Skeletal muscle cell (primary cell): Measurements from ENCODE around the gene AFF1.

Experiments used
- DNase-seq: peaks from one replicate; pipeline ENCODE4 v3.0.0-alpha.2; 2010; ENCODE audit warnings: low read depth
- H3K4me3 ChIP-seq: 2 replicates; pipeline ENCODE4 v1.5.1; 2011; ENCODE audit warnings: low read depth, mild to moderate bottlenecking, control low read depth, low read length, moderate library complexity

AFF1 gene

DNA sequence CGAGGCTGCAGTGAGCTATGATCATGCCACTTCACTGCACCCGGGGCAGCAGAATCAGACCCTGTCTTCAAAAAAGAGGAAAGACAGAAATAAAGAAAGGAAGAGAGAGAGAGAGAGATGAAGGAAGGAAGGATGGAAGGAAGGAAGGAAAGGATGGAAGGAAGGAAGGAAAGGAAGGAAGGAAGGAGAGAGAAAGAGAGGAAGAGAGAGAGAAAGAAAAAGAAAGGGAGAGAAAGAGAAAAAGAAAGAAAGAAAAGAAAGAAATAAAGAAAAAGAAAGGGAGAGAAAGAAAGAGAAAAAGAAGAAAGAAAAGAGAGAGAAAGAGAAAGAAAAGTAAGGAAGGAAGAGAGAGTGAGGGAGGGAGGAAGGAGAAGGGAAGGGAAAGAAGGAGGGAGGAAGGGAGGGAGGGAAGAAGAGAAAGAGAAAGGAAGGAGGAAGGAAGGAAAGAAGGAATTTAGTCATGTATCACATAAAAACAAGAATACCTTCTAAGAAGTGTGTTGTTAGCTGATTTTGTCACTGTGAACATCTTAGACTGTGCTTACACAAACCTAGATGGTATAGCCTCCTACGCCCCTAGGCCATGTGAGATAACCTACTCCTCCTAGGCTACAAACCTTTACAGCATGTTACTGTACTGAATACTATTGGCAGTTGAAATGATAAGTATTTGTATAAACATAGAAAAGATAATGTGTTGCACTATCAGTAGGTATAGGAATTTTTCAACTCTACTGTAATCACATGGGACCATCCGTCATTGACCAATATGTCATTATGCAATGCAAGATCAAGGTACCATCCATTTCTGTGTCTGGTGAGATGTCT, 17.4 kb upstream of the AFF1 start:
- H3K4me3 ChIP-seq: no peak overlapping the region
- DNase-seq: no peak

DNA sequence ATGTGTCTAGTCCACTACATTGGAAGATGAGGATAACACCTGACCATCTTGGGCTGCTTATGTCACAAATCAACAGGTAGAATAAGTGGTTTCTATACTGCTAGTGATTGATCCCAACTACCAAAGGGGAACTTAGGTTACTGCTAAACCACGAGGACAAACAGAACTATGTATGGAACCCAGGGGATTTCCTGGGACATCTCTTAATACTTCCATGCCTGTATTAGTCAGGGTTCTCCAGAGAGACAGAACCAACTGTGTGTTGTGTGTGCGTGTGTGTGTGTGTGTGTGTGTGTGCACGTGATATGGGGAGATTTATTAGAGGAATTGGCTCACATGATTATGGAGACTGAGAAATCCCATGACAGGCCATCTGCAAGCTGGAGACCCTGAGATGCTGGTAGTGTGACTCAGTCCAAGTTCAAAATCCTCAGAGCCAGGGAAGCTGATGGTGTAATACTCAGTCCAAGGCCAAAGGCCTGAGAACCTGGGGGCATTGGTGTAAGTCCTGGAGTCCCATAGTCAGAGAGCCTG, 16.2 kb upstream of the AFF1 start:
- DNase-seq: peak; percentile 67
- no peak overlapping the region for H3K4me3 ChIP-seq

DNA sequence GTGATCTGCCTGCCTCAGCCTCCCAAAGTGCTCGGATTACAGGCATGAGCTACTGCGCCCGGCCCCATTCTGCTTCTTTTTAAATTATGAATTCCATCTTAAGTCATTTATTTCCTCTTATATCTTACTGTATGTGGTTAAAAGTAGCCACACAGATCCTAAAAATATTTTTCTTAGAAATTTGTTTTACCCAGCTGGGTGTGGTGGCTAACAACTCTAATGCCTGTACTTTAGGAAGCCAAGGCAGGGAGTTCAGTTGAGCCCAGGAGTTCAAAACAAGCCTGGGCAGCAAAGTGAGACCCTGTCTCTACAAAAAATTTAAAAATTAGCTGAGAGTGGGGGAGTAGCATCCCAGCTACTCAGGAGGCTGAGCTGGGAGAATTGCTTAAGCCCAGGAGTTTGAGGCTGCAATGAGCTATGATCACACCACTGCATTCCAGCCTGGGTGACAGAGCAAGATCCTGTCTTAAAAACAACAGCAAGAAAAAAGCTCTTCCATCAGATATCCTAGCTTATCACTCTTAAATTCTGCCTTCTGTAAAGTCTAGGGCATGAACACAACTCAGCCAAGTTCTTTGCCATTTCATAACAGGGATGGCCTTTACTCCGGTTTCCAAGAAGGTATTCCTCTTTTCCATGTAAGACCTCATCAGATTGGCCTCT, 15.1 kb upstream of the AFF1 start:
- DNase-seq: no peak
- H3K4me3 ChIP-seq: no peak overlapping the region

DNA sequence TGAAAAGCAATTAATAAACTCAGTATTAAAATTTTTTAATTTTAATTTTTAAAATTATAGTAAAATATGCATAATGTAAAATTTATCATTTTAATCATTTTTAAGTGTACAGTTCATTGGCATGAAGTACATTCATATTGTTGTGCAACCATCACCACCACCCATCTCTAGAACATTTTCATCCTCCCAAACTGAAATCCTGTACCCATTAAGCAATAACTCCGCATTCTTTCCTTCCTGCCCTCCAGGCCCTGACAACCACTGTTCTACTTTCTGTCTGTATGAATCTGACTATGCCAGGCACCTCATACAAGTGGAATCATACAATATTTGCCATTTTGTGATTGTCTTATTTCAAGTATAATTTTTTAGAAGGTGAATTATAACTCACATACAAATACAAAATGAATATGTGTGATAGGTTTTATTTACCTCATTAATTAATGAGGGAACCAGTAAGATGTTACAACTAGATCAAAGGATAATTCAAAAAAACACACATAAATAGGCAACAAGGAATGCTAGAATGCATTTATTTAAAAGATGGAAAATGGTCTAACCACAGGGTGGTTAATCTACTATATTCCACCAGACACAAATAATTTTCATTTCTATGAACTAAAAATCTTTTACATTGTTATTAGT, 13.1 kb upstream of the AFF1 start:
- DNase-seq: no peak
- H3K4me3 ChIP-seq: no peak overlapping the region

DNA sequence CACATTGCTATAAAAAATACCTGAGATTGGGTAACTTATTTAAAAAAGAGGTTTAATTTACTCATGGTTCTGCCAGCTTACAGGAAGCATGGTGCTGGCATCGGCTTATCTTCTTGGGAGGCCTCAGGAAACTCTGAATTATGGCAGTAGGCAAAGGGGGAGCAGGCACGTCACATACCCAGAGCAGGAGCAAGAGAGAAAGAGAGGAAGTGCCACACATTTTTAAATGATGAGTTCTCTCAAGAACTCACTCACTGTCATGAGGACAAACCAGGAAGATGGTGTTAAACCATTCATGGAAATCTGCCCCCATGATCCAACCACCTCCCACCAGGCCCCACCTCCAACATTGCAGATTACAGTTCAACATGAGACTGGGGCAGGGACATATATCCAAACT, 10.0 kb upstream of the AFF1 start:
- no peak overlapping the region for H3K4me3 ChIP-seq
- DNase-seq: peak; percentile 72

DNA sequence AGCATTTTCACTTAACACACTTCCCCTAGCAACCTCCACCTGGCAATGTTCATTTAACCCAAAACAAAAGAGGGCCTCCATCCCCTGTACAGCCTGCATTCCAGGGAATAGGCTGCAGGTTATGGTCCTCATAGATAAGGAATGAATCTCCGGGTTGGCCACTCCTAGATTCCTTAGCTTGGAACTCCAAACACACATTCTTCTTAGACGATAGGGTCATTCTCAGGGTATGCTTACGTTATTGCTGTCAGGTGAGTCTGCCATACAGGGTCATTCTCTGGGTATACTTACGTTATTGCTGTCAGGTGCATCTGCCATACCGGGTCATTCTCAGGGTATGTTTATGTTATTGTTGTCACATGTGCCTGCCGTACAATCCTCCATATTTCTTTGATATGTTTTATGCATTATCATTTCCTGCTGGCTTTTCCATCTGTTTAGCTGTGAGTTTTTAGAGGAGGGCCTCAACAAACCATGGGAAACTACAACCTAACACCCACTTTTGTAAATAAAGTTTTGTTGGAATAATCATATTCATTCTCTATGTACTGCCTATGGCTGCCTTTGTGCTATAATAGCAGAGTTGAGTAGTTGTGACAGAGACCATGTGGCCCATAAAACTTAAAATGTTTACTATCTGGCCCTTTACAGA, 8.2 kb upstream of the AFF1 start:
- no peak overlapping the region for H3K4me3 ChIP-seq
- no peak for DNase-seq

DNA sequence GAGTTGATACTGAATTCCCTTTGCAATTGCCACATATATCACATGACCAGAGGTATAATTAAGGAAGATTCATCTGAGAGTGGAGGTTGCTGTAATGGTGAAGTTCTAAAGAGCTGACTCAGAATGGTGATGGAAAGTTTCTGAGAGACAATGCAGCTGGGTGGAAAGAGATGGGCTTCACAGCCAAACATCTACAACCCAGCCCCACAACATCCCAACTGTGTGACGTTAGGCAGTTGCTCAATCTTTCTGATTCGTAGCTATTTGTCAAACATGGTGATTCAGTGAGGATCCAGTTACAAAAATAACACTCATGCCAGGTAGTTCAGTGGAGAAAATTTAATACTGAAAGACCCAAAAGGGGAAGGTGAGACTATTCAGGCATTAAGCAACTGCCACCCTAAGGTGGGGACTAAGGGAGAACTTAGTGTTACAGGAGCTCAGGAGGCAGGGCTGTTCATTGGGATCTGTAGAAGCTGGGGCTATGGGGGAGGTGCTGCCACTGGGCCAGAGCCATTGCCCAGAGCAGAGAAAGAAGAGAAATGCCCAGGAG, 6.9 kb upstream of the AFF1 start:
- no peak overlapping the region for H3K4me3 ChIP-seq
- DNase-seq: peak; percentile 98

DNA sequence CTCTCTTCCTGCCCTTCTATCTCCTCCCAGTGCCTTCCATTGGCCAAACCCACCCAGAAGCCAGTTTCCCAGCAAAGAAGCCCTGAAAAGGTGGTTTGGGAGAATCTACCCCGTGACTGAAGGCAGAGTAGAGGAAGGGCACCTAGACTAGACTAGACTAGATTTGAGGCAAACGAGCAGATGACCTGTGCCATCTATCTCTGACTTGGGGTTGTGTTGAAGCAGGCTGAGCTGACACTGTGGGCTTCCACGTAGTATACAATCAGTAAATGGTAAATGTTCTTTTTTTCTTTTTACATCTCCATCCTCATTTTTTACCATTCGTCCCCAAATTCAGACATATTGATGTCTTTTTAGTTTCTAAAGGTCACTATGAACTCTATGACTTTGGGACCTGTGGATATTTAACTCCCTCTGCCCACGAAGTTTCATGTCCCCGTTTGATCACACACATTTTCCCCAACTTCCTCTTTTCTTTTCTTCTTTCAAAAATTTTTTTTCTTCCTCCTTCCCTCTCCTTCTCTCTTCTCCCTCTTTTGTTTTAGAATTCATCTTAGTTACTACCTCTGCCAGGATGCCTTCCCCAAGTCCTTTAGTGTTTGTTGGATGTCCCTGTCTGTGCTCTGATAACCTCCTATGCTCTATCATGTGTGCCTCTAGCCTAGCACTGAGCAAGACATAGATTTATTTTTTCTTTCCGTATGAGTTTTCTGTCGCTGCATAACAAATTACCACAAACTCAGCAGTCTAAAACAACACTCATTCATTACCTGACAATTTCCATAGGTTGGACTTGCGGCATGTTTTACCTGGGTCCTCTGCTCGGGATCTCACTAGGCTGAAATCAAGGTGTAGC, 6.2 kb upstream of the AFF1 start:
- DNase-seq: no peak
- H3K4me3 ChIP-seq: no peak overlapping the region

DNA sequence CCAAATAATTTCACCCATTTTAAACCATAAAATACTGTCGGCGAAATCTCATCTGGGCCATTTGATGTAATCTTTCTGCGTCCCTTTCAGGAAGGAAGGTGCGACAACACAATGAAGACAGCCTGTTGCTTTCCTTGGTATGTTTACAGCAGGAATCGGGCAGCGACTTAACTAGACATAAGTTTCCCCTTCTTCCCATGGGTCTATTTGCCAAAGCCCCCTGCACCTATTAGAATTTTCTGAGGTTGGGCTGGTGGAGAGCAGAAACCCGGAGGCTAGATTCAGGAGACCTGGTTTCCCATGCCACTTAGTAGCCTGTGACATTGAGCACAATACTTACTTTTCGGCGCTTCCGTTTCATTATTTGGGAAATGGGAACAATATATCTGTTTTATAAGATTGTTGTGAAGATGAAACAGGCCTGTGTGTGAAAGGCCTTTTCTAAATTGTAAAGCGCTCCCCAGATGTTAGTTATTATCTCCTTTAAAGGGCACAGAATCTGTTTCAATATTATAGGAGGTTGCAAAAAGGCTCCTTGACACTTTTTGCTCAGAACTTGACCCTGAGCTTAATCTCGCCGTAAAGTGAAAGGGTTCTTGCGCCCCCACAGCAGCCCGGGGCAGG, 552 bp upstream of the AFF1 start:
- no peak for DNase-seq

DNA sequence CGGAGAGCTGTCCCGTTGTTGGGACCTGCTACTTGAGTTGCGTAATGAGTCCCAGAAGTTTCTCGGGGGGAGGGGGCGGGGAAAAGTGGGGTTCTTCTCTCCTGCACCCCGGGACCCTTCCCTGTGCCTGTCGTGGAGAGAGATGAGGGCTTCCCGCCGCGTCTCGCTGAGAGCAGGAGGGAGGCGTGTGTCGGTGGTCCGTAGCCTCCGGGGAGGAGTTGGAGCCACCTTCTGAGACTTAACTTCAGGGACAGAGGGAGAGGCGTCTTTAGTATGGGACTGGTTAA, 698 bp downstream of the AFF1 start:
- H3K4me3 ChIP-seq: peak overlapping the region; percentile 81
- no peak for DNase-seq

More for the DNA sequence above, 552 bp upstream of the AFF1 start:
- peak overlapping the region; percentile 81 for H3K4me3 ChIP-seq

DNA sequence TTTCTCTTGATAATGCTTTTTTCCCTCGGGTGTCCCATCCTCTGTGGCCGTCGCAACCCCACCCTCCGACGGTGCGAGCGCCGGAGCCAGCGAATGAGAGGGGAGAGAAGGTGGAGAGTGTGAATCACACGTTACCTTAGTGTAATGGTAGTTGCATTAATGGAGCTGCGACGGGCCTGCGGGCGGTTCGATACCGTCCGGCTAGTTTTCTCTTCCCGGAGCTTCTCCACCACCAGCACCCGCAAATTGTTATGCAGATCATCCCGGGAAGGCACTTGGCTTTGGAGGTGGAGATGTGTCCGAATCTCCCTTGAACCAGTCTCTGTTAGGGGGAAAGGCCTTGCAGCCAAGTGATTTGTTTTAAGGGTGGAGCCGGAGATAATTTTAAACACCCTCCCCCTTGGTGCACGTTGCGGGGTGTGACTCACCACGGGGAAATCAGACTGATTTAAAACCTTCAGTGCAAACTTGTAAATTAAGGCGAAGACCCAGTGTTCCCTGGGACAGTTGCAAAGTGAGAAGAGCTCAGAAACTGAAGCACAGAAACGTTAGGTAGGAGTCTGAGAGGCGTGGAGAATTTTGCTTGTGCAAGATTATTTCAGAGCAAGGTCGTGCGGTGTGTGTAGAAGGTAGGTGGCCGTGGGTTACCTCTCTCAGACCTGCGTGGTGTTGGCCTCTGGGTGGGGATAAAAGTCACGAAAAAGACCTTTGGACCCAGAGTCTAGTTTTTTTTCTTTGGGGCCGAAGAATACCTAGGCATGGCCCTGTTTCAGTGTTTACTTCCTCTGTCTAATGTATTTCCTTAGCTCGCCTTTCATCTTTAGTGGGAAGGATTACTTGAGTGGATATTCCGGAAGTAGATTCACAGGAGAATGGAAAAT, 1.3 kb downstream of the AFF1 start:
- no peak for DNase-seq
- peak overlapping the region; percentile 81 for H3K4me3 ChIP-seq

DNA sequence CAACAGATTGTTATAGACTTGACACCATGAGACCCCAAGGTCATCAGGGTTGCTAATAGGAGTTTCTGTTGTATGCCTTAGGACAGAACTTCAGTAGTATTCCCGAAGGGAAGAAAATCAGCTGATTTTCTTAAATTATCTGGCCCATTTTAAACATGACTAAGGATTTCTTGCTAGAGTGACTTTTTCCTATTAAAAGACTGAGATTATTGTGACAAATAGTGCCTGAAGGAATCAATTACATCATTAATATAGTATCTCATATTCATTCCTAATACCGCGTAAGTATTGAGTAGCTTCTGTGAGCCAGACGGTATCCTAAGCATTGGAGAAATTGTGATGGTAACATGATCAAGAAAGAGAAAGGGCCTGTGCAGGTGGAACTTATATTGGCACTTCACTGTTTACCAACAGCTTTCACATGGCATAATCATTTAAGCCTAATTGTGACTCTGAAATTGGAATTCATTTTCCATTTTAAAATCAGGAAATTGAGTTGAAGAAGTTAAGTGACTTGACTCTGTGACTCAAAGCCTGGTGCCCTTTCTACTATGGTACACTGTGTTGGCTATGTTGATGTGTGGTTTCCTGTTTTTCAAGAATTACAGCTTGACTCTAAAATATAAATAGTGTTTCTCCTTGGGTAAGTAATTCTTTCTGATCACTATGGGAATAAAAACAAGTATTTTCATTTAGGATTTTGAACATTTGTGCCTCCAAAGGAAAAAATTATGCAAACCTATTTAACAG, 4.1 kb downstream of the AFF1 start:
- H3K4me3 ChIP-seq: no peak overlapping the region
- DNase-seq: no peak

DNA sequence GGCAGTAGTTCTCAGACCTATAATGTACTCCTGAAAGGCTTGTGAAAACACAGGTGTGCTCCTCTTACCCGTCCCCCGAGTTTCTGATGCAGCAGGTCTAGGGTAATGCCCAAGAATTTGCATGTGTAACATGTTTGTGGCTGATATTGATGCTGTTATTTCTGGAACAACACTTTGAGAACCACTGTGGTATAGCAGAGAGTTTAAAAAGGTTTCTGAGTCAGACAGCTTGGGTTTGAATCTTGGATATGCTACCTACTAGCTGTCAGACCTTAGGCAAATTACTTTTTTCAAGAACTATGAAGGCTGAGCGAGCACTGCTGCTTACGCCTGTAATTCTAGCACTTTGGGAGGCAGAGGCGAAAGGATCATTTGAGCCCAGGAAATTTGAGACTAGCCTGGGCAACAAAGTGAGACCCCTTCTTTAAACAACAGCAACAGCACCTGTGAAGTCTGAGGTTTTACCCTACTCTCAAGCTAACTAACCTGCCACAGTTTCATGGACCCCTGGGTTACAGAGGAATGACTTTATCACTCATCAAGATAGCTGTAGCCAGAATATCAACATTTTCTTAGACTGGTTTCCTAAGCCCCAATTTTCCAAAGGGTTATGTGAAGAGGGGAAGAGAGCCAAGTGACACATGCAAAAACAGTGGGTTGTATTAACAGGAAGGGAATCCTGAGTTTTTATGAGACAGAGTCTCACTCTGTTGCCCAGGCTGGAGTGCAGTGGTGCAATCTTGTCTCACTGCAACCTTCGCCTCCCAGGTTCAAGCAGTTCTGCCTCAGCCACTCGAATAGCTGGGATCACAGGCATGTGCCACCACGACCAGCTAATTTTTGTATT, 5.1 kb downstream of the AFF1 start:
- no peak overlapping the region for H3K4me3 ChIP-seq
- DNase-seq: no peak

DNA sequence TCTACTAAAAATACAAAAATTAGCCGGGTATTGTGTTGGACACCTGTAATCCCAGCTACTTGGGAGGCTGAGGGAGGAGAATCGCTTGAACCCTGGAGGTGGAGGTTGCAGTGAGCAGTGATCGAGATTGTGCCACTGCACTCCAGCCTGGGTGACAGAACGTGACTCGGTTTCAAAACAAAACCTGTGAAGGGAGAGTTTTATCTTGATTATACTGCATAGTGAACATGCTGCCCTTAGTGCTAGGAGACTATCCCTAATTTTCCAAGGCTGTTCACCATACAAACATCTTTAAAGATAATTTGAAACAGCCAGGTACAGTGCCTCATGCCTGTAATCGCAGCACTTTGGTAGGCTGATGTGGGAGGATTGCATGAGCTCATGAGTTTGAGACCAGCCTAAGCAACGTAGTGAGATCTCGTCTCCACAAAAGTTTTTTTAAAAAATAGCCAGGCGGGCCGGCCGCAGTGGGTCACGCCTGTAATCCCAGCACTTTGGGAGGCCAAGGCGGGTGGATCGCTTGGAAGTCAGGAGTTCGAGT, 6.2 kb downstream of the AFF1 start:
- no peak for DNase-seq
- no peak overlapping the region for H3K4me3 ChIP-seq

DNA sequence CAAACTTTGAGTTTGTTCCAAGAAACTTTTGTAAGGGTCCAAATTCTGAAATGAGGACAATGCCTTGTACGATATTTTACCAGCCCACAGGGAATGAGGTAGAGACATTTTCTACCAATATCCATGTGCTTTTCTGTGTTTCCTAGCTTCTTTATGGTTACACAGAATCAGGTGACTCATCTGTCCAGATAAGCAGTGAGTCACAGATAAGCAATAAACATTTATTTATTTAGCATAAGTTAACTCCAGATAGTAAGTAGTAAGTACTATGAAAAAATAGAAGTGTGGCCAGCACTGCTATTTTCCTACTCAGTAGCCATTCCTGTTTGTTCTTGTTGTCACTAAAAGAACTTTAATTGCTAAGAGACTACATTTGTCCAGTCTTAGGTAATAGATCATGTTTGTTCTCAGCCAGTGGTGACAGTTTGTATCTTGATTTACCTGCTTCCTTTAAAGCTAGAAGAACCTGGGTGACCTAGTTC, 7.4 kb downstream of the AFF1 start:
- DNase-seq: no peak
- H3K4me3 ChIP-seq: no peak overlapping the region
